HCT116 (cell line): ENCODE measurements around the gene MYRFL. TPM values are rescaled to one million over a fixed set of nuclear protein-coding genes. Genes with fewer than 3 reads are reported as not detected.

Experiments
- ATAC-seq: fragments of 200-7000 bp; cut with Tn5 transposase; 2 replicates; pipeline ENCODE4 v1.9.1; 2020; ENCODE audit warnings: mild to moderate bottlenecking, moderate library complexity
- BruUV-seq: library from RNA; stranded (reverse); fragments of 400-500 nt; replicated peaks from 2 replicates; lab custom pipeline; 2021; lab: Mats Ljungman, UMichigan
- CTCF ChIA-PET: fragments of 300-600 bp; sonication (Branson Sonifier 250); formaldehyde crosslinking; loops from one replicate; lab custom pipeline; 2021; ENCODE audit warnings: antibody characterized with exemption; lab: Charles Lee
- POLR2A ChIA-PET: fragments of 300-600, 350-600 bp; sonication (Branson Sonifier 250); formaldehyde crosslinking; loops from one replicate; lab custom pipeline; 2021; ENCODE audit warnings: antibody characterized with exemption; lab: Charles Lee
- RAD21 ChIA-PET, 2 experiments: fragments of 300-600 bp; sonication (Branson Sonifier 250); formaldehyde crosslinking; loops; one replicate each; lab custom pipeline; 2023; ENCODE audit warnings: low total read pairs in 2 of 2; ENCODE audit not compliant: uncharacterized antibody in 2 of 2, unreplicated experiment in 2 of 2, low non-redundant PET in 1 of 2; lab: Charles Lee
- DNase-seq: peaks from one replicate; pipeline ENCODE4 v3.0.0-alpha.2; 2010; ENCODE audit warnings: low read depth, low spot score
- H2AFZ ChIP-seq: fragments of 200-600 bp; shearing (Covaris generic), sonication (generic); 2 replicates; pipeline ENCODE4 v1.6.1; 2017; ENCODE audit warnings: low read depth, mixed run types, mixed read lengths, antibody characterized with exemption, low read length; ENCODE audit not compliant: poor library complexity, severe bottlenecking
- H3K27ac ChIP-seq: 2 replicates; pipeline ENCODE4 v1.5.1; 2012; ENCODE audit warnings: low read depth, low read length
- H3K27me3 ChIP-seq: fragments of 200-600 bp; sonication (generic); 2 replicates; pipeline ENCODE4 v1.6.1; 2016; ENCODE audit warnings: mixed run types, low read length, mixed read lengths; ENCODE audit not compliant: insufficient read depth
- H3K36me3 ChIP-seq, 2 experiments: fragments of 200-500 bp in 1 of 2; fragments of 200-600 bp in 1 of 2; sonication (Bioruptor generic) in 1 of 2; sonication (generic) in 1 of 2; 2 replicates each; pipeline versions ENCODE4 v1.5.1 to v1.6.1; 2014 to 2016; ENCODE audit warnings: low read length in 2 of 2, inconsistent platforms in 1 of 2, mixed read lengths in 1 of 2, mixed run types in 1 of 2; ENCODE audit not compliant: insufficient read depth in 2 of 2, control insufficient read depth in 1 of 2
- H3K4me1 ChIP-seq, 2 experiments: fragments of 200-600 bp in 1 of 2; sonication (generic) in 1 of 2; 2 replicates each; pipeline versions ENCODE4 v1.5.1 to v1.6.1; 2012 to 2017; ENCODE audit warnings: low read length in 2 of 2, inconsistent platforms in 1 of 2, mild to moderate bottlenecking in 1 of 2, mixed read lengths in 1 of 2, mixed run types in 1 of 2, moderate library complexity in 1 of 2; ENCODE audit not compliant: insufficient read depth in 2 of 2, control insufficient read depth in 1 of 2
- H3K4me2 ChIP-seq: fragments of 200-600 bp; sonication (generic); 2 replicates; pipeline ENCODE4 v1.6.1; 2017; ENCODE audit warnings: mixed run types, low read length, mixed read lengths
- H3K4me3 ChIP-seq, 2 experiments: fragments of 200-600 bp in 1 of 2; sonication (generic) in 1 of 2; replicated peaks in 1 of 2; 2 replicates each; pipeline ENCODE4 v1.5.1; 2011 to 2016; ENCODE audit warnings: low read length in 2 of 2, control low read depth in 1 of 2, low read depth in 1 of 2, mild to moderate bottlenecking in 1 of 2, mixed read lengths in 1 of 2, mixed run types in 1 of 2
- H3K79me2 ChIP-seq: fragments of 200-600 bp; sonication (generic); 2 replicates; pipeline ENCODE4 v1.6.1; 2017; ENCODE audit warnings: mild to moderate bottlenecking, mixed run types, low read length, moderate library complexity, mixed read lengths; ENCODE audit not compliant: insufficient read depth
- H3K9ac ChIP-seq: fragments of 200-600 bp; sonication (generic); 2 replicates; pipeline ENCODE4 v1.6.1; 2016; ENCODE audit warnings: low read length, mixed read lengths
- H3K9me2 ChIP-seq: fragments of 200-600 bp; sonication (generic), shearing (Covaris generic); 2 replicates; pipeline ENCODE4 v1.6.1; 2017; ENCODE audit warnings: mixed run types, mild to moderate bottlenecking, moderate library complexity; ENCODE audit not compliant: insufficient read depth
- H3K9me3 ChIP-seq, 2 experiments: fragments of 200-500 bp in 1 of 2; fragments of 200-600 bp in 1 of 2; sonication (Bioruptor generic) in 1 of 2; sonication (generic) in 1 of 2; 2 replicates each; pipeline ENCODE4 v1.6.1; 2014 to 2017; ENCODE audit warnings: low read length in 2 of 2, mixed read lengths in 2 of 2, inconsistent platforms in 1 of 2, low read depth in 1 of 2, mild to moderate bottlenecking in 1 of 2, mixed run types in 1 of 2, moderate library complexity in 1 of 2; ENCODE audit not compliant: control insufficient read depth in 1 of 2, insufficient read depth in 1 of 2
- H4K20me1 ChIP-seq: fragments of 200-600 bp; sonication (generic), shearing (Covaris generic); 2 replicates; pipeline ENCODE4 v1.6.1; 2017; ENCODE audit warnings: mixed run types, mild to moderate bottlenecking, moderate library complexity; ENCODE audit not compliant: insufficient read depth
- CBX3 ChIP-seq: IDR thresholded peaks from 2 replicates; pipeline ENCODE4 v1.6.1; 2012; ENCODE audit warnings: low read depth
- CEBPB ChIP-seq: IDR thresholded peaks from 2 replicates; pipeline ENCODE4 v1.6.1; 2012; ENCODE audit warnings: low read depth
- EGR1 ChIP-seq: IDR thresholded peaks from 2 replicates; pipeline ENCODE4 v1.6.1; 2012; ENCODE audit warnings: low read depth
- ELF1 ChIP-seq: IDR thresholded peaks from 2 replicates; pipeline ENCODE4 v1.6.1; 2012; ENCODE audit warnings: low read depth, borderline replicate concordance
- FOSL1 ChIP-seq: IDR thresholded peaks from 2 replicates; pipeline ENCODE4 v1.6.1; 2012; ENCODE audit warnings: low read depth
- MAX ChIP-seq: IDR thresholded peaks from 2 replicates; pipeline ENCODE4 v1.6.1; 2012
- POLR2A ChIP-seq: IDR thresholded peaks from 2 replicates; pipeline ENCODE4 v1.7.0; 2011; ENCODE audit warnings: borderline replicate concordance; ENCODE audit not compliant: insufficient read depth, insufficient read length; ENCODE audit errors: extremely low read depth
- POLR2AphosphoS5 ChIP-seq: IDR thresholded peaks from 2 replicates; pipeline ENCODE4 v1.6.1; 2011; ENCODE audit warnings: mild to moderate bottlenecking, low read depth, low read length, moderate library complexity
- REST ChIP-seq: IDR thresholded peaks from 2 replicates; pipeline ENCODE4 v1.6.1; 2012; ENCODE audit warnings: low read depth
- SIN3A ChIP-seq: IDR thresholded peaks from 2 replicates; pipeline ENCODE4 v1.6.1; 2012; ENCODE audit warnings: low read depth
- SP1 ChIP-seq: IDR thresholded peaks from 2 replicates; pipeline ENCODE4 v1.6.1; 2012; ENCODE audit warnings: low read depth
- SRF ChIP-seq: IDR thresholded peaks from 2 replicates; pipeline ENCODE4 v1.6.1; 2012; ENCODE audit warnings: low read depth
- TCF7L2 ChIP-seq: IDR thresholded peaks from 2 replicates; pipeline ENCODE4 v1.7.0; 2011; ENCODE audit warnings: borderline replicate concordance, inconsistent platforms; ENCODE audit not compliant: insufficient read depth, insufficient read length; ENCODE audit errors: extremely low read depth
- YY1 ChIP-seq: IDR thresholded peaks from 2 replicates; pipeline ENCODE4 v1.6.1; 2011; ENCODE audit warnings: low read length, low read depth, moderate library complexity, mild to moderate bottlenecking; ENCODE audit not compliant: insufficient replicate concordance; ENCODE audit errors: extremely low read depth
- ZBTB33 ChIP-seq: IDR thresholded peaks from 2 replicates; pipeline ENCODE4 v1.6.1; 2011; ENCODE audit warnings: mild to moderate bottlenecking, low read length, moderate library complexity; ENCODE audit not compliant: insufficient replicate concordance; ENCODE audit errors: extremely low read depth
- ZFX ChIP-seq: fragments of 450-650 bp; IDR thresholded peaks from 2 replicates; pipeline ENCODE4 v1.6.1; 2017
- ZNF274 ChIP-seq: fragments of 200-500 bp; sonication (Bioruptor generic); IDR thresholded peaks from 2 replicates; pipeline ENCODE4 v1.6.1; 2014; ENCODE audit warnings: mild to moderate bottlenecking, low read depth, low read length, inconsistent platforms
- intact Hi-C: fragments of 100-400 bp; cut with micrococcal nuclease; formaldehyde crosslinking; loops from 2 replicates; pipeline ENCODE4 v1.10.0; 2022
- total RNA-seq: library from RNA; stranded (reverse); gene quantifications from one replicate; pipeline ENCODE4 v1.2.1, GENCODE V29; 2021; ENCODE audit not compliant: unreplicated experiment

Gene MYRFL
- total RNA-seq, 1 experiment from 2014 or later = 0.30 TPM

GRCh38 chr12:69919495-69919894, 94.5 kb downstream of the MYRFL start:
- ChIA-PET RAD21 (no interaction called here), CTCF (no interaction called here), POLR2A (no interaction called here)
- H3K9ac ChIP-seq = no peak overlapping the region
- H3K27me3 ChIP-seq = no peaks in the 10 kb centered on the region
- intact Hi-C loops = no loop called here
- H3K9me2 ChIP-seq = no peaks in the 10 kb centered on the region
- no peaks in the 10 kb centered on the region for H3K4me1 ChIP-seq
- no peak overlapping the region for H3K27ac ChIP-seq
- H3K36me3 ChIP-seq = no peaks in the 10 kb centered on the region
- H3K9me3 ChIP-seq = no peaks in the 10 kb centered on the region
- H3K4me3 ChIP-seq = no peak overlapping the region
- BruUV-seq = no TSS peak
- no peaks in the 10 kb centered on the region for H4K20me1 ChIP-seq
- H3K79me2 ChIP-seq = no peaks in the 10 kb centered on the region
- H2AFZ ChIP-seq = no peak overlapping the region
- no peak overlapping the region for H3K4me2 ChIP-seq
- DNase-seq (no peak), ATAC-seq (no peak)
- TF ChIP-seq ZBTB33 (no peak), MAX (no peak), ZNF274 (no peak), SIN3A (no peak), SP1 (no peak), POLR2AphosphoS5 (no peak), CEBPB (no peak), ELF1 (no peak), FOSL1 (no peak), POLR2A (no peak), TCF7L2 (no peak), EGR1 (no peak), CBX3 (no peak), ZFX (no peak), REST (no peak), YY1 (no peak), SRF (no peak)
